Astrocyte (in vitro differentiated cells and primary cell): ENCODE measurements around the gene MAMLD1. TPM values are rescaled to one million over a fixed set of nuclear protein-coding genes. Genes with fewer than 3 reads are reported as not detected.

Source experiments
- DNase-seq: peaks from one replicate; pipeline ENCODE4 v3.0.0-alpha.2; 2010; ENCODE audit warnings: low read depth
- FAIRE-seq: peaks from 2 replicates; lab custom pipeline; 2011; peaks lifted over from hg19 to GRCh38; lab: Jason Lieb, UNC
- H2AFZ ChIP-seq: 2 replicates; pipeline ENCODE4 v1.6.0; 2012; ENCODE audit warnings: low read depth, low read length, inconsistent platforms
- H3K27ac ChIP-seq: 2 replicates; pipeline ENCODE4 v1.5.1; 2011; ENCODE audit warnings: low read depth, low read length, inconsistent platforms
- H3K27me3 ChIP-seq: 2 replicates; pipeline ENCODE4 v1.6.0; 2011; ENCODE audit warnings: low read length, inconsistent platforms; ENCODE audit not compliant: insufficient read depth
- H3K36me3 ChIP-seq: 2 replicates; pipeline ENCODE4 v1.5.1; 2011; ENCODE audit warnings: low read length, inconsistent platforms; ENCODE audit not compliant: insufficient read depth
- H3K4me1 ChIP-seq: 2 replicates; pipeline ENCODE4 v1.5.1; 2011; ENCODE audit warnings: low read length, inconsistent platforms; ENCODE audit not compliant: insufficient read depth
- H3K4me2 ChIP-seq: 2 replicates; pipeline ENCODE4 v1.6.0; 2012; ENCODE audit warnings: low read length, inconsistent platforms
- H3K4me3 ChIP-seq: 2 replicates; pipeline ENCODE4 v1.5.1; 2011; ENCODE audit warnings: low read depth, mild to moderate bottlenecking, low read length, inconsistent platforms; ENCODE audit not compliant: insufficient read depth
- H3K79me2 ChIP-seq: 2 replicates; pipeline ENCODE4 v1.6.0; 2012; ENCODE audit warnings: mild to moderate bottlenecking, low read length, inconsistent platforms; ENCODE audit not compliant: insufficient read depth
- H3K9ac ChIP-seq: 2 replicates; pipeline ENCODE4 v1.6.0; 2012; ENCODE audit warnings: mild to moderate bottlenecking, low read length, inconsistent platforms
- H3K9me3 ChIP-seq: 2 replicates; pipeline ENCODE4 v1.5.1; 2012; ENCODE audit warnings: low read depth, mild to moderate bottlenecking, low read length, inconsistent platforms; ENCODE audit not compliant: insufficient read depth
- H4K20me1 ChIP-seq: 2 replicates; pipeline ENCODE4 v1.6.0; 2012; ENCODE audit warnings: low read length, inconsistent platforms; ENCODE audit not compliant: insufficient read depth
- H3K27ac Mint-ChIP-seq: one replicate; pipeline ENCODE4 v1.8.0; 2021; ENCODE audit warnings: mild to moderate bottlenecking, mixed read lengths; ENCODE audit not compliant: unreplicated experiment
- H3K27me3 Mint-ChIP-seq: one replicate; pipeline ENCODE4 v1.8.0; 2021; ENCODE audit warnings: low read depth, mixed read lengths; ENCODE audit not compliant: unreplicated experiment
- H3K36me3 Mint-ChIP-seq: one replicate; pipeline ENCODE4 v1.8.0; 2021; ENCODE audit warnings: low read depth, mixed read lengths; ENCODE audit not compliant: unreplicated experiment
- H3K4me1 Mint-ChIP-seq: one replicate; pipeline ENCODE4 v1.8.0; 2021; ENCODE audit warnings: low read depth, mixed read lengths; ENCODE audit not compliant: unreplicated experiment
- H3K4me3 Mint-ChIP-seq: one replicate; pipeline ENCODE4 v1.8.0; 2021; ENCODE audit warnings: mild to moderate bottlenecking, moderate library complexity, mixed read lengths; ENCODE audit not compliant: unreplicated experiment
- H3K9me3 Mint-ChIP-seq: one replicate; pipeline ENCODE4 v1.8.0; 2021; ENCODE audit warnings: mild to moderate bottlenecking, mixed read lengths; ENCODE audit not compliant: unreplicated experiment
- CTCF ChIP-seq: IDR thresholded peaks from 2 replicates; pipeline ENCODE4 v1.5.1; 2011; ENCODE audit warnings: low read depth, mild to moderate bottlenecking, inconsistent platforms, low read length, moderate library complexity; ENCODE audit not compliant: insufficient read depth
- EZH2 ChIP-seq: IDR thresholded peaks from 2 replicates; pipeline ENCODE4 v1.6.1; 2012; ENCODE audit warnings: mild to moderate bottlenecking, low read length, inconsistent platforms; ENCODE audit not compliant: insufficient read depth
- total RNA-seq: library from RNA; stranded (reverse); gene quantifications from 2 replicates; pipeline ENCODE4 v1.2.1, GENCODE V29; 2021

Gene MAMLD1
- total RNA-seq, 1 donor from 2014 or later = 6.6 TPM

- Histone ChIP-seq H3K79me2 (no peaks in the 10 kb centered on the region), H4K20me1 (no peaks in the 10 kb centered on the region), H3K9ac (no peak overlapping the region), H2AFZ (no peak overlapping the region), H3K4me2 (no peak overlapping the region), H3K27me3 (no peaks in the 10 kb centered on the region), H3K36me3 (no peaks in the 10 kb centered on the region), H3K9me3 (no peaks in the 10 kb centered on the region), H3K4me1 (no peaks in the 10 kb centered on the region), H3K4me3 (no peak overlapping the region), H3K27ac (no peak overlapping the region)
- H3K36me3 Mint-ChIP-seq = peaks cover 2% of the 10 kb centered on the region
- FAIRE-seq = peak; percentile 52
- no peak overlapping the region for H3K27ac Mint-ChIP-seq
- TF ChIP-seq EZH2 (no peak), CTCF (no peak)
- no peaks in the 10 kb centered on the region for H3K9me3 Mint-ChIP-seq
- no peak overlapping the region for H3K4me3 Mint-ChIP-seq
- no peaks in the 10 kb centered on the region for H3K27me3 Mint-ChIP-seq
- DNase-seq = peak; percentile 32
- H3K4me1 Mint-ChIP-seq = peaks cover 3% of the 10 kb centered on the region
These were observed 126.4 kb downstream of the MAMLD1 start for GRCh38 chrX:150489359-150490015.

GRCh38 chrX:150495496-150495895, 132.4 kb downstream of the MAMLD1 start:
- no peak overlapping the region for H3K27ac Mint-ChIP-seq
- H3K79me2 ChIP-seq = no peaks in the 10 kb centered on the region
- H3K4me1 ChIP-seq = no peaks in the 10 kb centered on the region
- peaks cover 2% of the 10 kb centered on the region for H3K36me3 Mint-ChIP-seq
- H3K27me3 Mint-ChIP-seq = no peaks in the 10 kb centered on the region
- H3K4me2 ChIP-seq = no peak overlapping the region
- FAIRE-seq (peak; percentile 89), DNase-seq (no peak)
- no peaks in the 10 kb centered on the region for H4K20me1 ChIP-seq
- H3K9me3 ChIP-seq = no peaks in the 10 kb centered on the region
- H3K4me3 Mint-ChIP-seq = no peak overlapping the region
- no peaks in the 10 kb centered on the region for H3K9me3 Mint-ChIP-seq
- no peaks in the 10 kb centered on the region for H3K27me3 ChIP-seq
- H3K36me3 ChIP-seq = no peaks in the 10 kb centered on the region
- no peak overlapping the region for H3K27ac ChIP-seq
- H3K9ac ChIP-seq = no peak overlapping the region
- H3K4me1 Mint-ChIP-seq = no peaks in the 10 kb centered on the region
- TF ChIP-seq EZH2 = no peak
- no peak for TF ChIP-seq CTCF
- no peak overlapping the region for H2AFZ ChIP-seq
- no peak overlapping the region for H3K4me3 ChIP-seq

- Mint-ChIP-seq H3K27me3 (no peaks in the 10 kb centered on the region), H3K9me3 (no peaks in the 10 kb centered on the region), H3K4me1 (no peaks in the 10 kb centered on the region), H3K36me3 (no peaks in the 10 kb centered on the region), H3K27ac (no peak overlapping the region), H3K4me3 (no peak overlapping the region)
- Histone ChIP-seq H4K20me1 (no peaks in the 10 kb centered on the region), H2AFZ (no peak overlapping the region), H3K9me3 (no peaks in the 10 kb centered on the region), H3K27me3 (no peaks in the 10 kb centered on the region), H3K4me1 (no peaks in the 10 kb centered on the region), H3K9ac (no peak overlapping the region), H3K4me2 (no peak overlapping the region), H3K27ac (no peak overlapping the region), H3K36me3 (no peaks in the 10 kb centered on the region), H3K79me2 (no peaks in the 10 kb centered on the region), H3K4me3 (no peak overlapping the region)
- FAIRE-seq (peak; percentile 13), DNase-seq (no peak)
- TF ChIP-seq EZH2 (no peak), CTCF (no peak)
These were observed 136.1 kb downstream of the MAMLD1 start for GRCh38 chrX:150499240-150499639.
